ENCODE data around the gene ST8SIA6. TPM values are rescaled to one million over a fixed set of nuclear protein-coding genes. Genes with fewer than 3 reads are reported as not detected.

The ST8SIA6 gene
- total RNA-seq, 2 donors from 2014 or later, result 5.3 to 11.0 TPM

- H3K4me3 ChIP-seq, result peak overlapping the region in 1 of 2 donors; percentile 52
- no peaks in the 10 kb centered on the region for H3K36me3 ChIP-seq
- no peaks in the 10 kb centered on the region for H3K27me3 ChIP-seq
- no peak for DNase-seq (ENCODE audit: low spot score)
- peaks cover 0 to 3% of the 10 kb centered on the region in 2 donors for H3K9me3 ChIP-seq
- TF ChIP-seq, protein P1, sequence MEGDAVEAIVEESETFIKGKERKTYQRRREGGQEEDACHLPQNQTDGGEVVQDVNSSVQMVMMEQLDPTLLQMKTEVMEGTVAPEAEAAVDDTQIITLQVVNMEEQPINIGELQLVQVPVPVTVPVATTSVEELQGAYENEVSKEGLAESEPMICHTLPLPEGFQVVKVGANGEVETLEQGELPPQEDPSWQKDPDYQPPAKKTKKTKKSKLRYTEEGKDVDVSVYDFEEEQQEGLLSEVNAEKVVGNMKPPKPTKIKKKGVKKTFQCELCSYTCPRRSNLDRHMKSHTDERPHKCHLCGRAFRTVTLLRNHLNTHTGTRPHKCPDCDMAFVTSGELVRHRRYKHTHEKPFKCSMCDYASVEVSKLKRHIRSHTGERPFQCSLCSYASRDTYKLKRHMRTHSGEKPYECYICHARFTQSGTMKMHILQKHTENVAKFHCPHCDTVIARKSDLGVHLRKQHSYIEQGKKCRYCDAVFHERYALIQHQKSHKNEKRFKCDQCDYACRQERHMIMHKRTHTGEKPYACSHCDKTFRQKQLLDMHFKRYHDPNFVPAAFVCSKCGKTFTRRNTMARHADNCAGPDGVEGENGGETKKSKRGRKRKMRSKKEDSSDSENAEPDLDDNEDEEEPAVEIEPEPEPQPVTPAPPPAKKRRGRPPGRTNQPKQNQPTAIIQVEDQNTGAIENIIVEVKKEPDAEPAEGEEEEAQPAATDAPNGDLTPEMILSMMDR (IDR thresholded peaks at IDR 0.05), result no peak
- peak overlapping the region in 1 of 2 donors; percentile 4 for H3K27ac ChIP-seq
- peaks cover 0 to 15% of the 10 kb centered on the region in 2 donors for H3K4me1 ChIP-seq
These were observed 673 bp upstream of the ST8SIA6 start for GRCh38 chr10:17455015-17455520.

DNA sequence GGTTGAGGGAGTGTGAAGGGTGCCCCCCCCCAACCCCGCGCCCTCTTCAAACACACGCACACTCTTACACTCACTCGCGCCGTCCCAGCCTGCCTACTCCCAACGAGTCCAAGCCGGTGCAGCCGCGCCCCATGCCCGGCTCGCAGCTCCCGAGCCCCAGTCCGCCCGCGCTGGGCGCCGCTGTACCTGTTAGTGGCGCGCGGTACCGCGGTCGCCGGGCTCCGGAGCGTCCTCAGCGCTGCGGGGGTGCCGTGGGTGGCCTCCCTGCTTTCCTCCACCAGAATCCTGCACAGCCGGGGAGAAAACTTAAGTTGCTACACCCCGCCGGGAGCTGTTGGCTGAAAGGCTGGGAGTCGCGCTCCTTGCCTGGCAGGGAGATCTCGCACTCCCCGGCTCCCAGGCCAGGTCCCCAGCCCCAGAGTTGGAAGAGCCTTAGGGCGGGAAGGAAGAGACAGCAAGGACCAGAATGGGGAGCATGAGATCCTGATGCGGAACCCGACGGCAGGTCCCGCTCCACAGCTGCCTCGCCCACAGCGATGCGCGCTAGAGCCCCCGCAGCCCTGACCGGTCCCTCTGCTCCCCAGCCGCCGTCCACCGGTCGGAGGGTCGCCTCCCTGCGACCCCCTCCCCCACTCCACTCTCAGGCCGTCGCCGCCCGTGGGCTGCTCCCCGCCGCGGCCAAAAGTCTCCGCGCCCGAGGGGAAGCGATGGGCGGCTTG, 863 bp downstream of the ST8SIA6 start:
- no peaks in the 10 kb centered on the region for H3K27me3 ChIP-seq
- peak overlapping the region; percentile 35 to 52 for H3K4me3 ChIP-seq
- H3K4me1 ChIP-seq, result peaks cover 0 to 15% of the 10 kb centered on the region in 2 donors
- peak; percentile 62 for DNase-seq (ENCODE audit: low spot score)
- H3K27ac ChIP-seq, result peak overlapping the region; percentile 45 to 48
- H3K36me3 ChIP-seq, result no peaks in the 10 kb centered on the region
- TF ChIP-seq, protein P1 (IDR thresholded peaks at IDR 0.05), result no peak
- peaks cover 0 to 18% of the 10 kb centered on the region in 2 donors for H3K9me3 ChIP-seq

DNA sequence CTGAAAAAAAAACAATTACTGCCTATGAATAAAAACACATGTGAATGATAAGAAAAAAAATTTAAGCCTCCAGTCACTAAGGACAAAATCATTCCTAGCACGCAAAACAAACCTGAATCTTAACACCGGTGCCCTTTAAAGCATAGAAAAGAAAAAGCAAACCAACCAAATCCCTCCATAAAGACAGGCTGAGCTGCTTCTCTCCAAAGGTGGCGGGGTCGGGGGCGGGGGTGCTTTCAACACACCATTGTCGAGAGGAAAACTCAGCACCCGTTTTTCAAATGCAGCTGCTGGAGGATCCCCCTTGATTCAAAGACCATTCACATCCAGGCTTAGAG, 1.4 kb downstream of the ST8SIA6 start:
- H3K4me1 ChIP-seq, result peaks cover 0 to 15% of the 10 kb centered on the region in 2 donors
- TF ChIP-seq, protein P1 (IDR thresholded peaks at IDR 0.05), result no peak
- no peaks in the 10 kb centered on the region for H3K36me3 ChIP-seq
- peaks cover 0 to 24% of the 10 kb centered on the region in 2 donors for H3K9me3 ChIP-seq
- H3K27ac ChIP-seq, result peak overlapping the region; percentile 45 to 48
- peak overlapping the region; percentile 35 to 52 for H3K4me3 ChIP-seq
- H3K27me3 ChIP-seq, result no peaks in the 10 kb centered on the region
- DNase-seq (ENCODE audit: low spot score), result no peak

DNA sequence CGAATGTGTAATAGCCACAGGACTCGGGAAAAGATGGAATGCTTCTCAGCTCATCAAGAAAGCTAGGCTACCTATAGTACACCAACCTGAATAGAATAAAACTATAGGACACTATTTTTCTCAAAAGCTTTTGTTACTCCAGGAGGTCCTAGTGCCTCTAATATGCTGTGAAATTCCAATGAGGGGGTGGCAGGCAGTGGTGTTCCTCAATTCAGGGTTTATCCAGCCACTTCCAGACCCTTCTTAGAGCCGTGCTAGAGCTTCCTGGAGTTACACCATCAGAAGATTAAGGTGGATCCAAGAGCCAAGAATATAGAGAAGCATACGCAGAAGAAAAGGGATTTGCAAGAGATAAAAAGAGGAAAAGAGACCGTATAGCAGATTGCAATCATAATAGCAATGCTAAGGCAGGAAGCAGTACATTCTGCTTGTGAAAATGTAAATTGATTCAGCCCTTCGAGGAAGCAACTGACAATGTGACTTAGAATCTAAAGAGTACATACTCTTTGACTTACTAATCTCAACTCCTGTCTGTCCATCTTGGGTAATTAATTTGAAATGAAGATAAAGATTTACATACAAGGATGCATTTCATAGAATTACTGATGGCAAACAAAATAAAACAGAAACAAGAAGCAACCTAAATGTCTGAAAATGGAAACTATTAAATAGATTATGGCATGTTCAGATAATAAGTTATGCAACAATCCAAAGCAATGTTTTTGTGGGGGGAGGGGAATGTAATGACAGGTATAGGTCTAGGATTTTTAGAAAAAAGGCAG, 2.1 kb downstream of the ST8SIA6 start:
- no peak for DNase-seq (ENCODE audit: low spot score)
- Histone ChIP-seq H3K9me3 (peaks cover 0 to 26% of the 10 kb centered on the region in 2 donors), H3K36me3 (no peaks in the 10 kb centered on the region), H3K4me3 (peak overlapping the region in 1 of 2 donors; percentile 52), H3K27me3 (no peaks in the 10 kb centered on the region), H3K4me1 (peaks cover 0 to 15% of the 10 kb centered on the region in 2 donors), H3K27ac (no peak overlapping the region)
- TF ChIP-seq, protein P1 (IDR thresholded peaks at IDR 0.05), result no peak

GRCh38 chr10:17450024-17450423, 4.4 kb downstream of the ST8SIA6 start:
- no peak for DNase-seq (ENCODE audit: low spot score)
- no peaks in the 10 kb centered on the region for H3K27me3 ChIP-seq

More at GRCh38 chr10:17450024-17450423, 4.4 kb downstream of the ST8SIA6 start:
- Histone ChIP-seq H3K4me1 (peaks cover 0 to 15% of the 10 kb centered on the region in 2 donors), H3K9me3 (peaks cover 0 to 26% of the 10 kb centered on the region in 2 donors), H3K4me3 (no peak overlapping the region), H3K36me3 (no peaks in the 10 kb centered on the region), H3K27ac (no peak overlapping the region)
- TF ChIP-seq, protein P1 (IDR thresholded peaks at IDR 0.05), result no peak
